ENCODE data around the gene ATP6V1G1. TPM values are rescaled to one million over a fixed set of nuclear protein-coding genes. Genes with fewer than 3 reads are reported as not detected.
"Not testable (repeated sequence)": the region's sequence is repeated elsewhere in the genome, so short reads cannot be mapped to it uniquely, and the experiment has no call there.

ATP6V1G1 gene
- polyA plus RNA-seq, 3 donors, result 206 to 240 (median 227) TPM

DNA sequence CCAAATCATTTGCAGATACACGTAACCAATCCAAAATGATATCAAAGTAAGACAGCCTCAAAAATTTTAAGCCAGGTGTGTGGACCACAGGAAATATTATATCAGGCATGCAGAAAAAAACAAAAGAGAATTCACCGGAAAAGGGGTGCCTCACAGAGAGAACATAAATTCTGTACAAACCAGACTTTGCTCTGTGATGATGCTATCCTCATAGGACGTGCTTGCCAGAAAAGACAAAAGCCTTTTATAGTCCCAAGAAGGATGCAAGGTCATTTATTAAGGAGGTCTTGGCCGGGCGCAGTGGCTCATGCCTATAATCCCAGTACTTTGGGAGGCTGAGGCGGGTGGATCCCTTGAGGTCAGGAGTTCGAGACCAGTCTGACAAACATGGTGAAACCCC, 16.8 kb upstream of the ATP6V1G1 start:
- no peak for DNase-seq

GRCh38 chr9:114571391-114571790, 16.2 kb upstream of the ATP6V1G1 start:
- no peak for DNase-seq

GRCh38 chr9:114572199-114572598, 15.4 kb upstream of the ATP6V1G1 start:
- no peak for DNase-seq

DNA sequence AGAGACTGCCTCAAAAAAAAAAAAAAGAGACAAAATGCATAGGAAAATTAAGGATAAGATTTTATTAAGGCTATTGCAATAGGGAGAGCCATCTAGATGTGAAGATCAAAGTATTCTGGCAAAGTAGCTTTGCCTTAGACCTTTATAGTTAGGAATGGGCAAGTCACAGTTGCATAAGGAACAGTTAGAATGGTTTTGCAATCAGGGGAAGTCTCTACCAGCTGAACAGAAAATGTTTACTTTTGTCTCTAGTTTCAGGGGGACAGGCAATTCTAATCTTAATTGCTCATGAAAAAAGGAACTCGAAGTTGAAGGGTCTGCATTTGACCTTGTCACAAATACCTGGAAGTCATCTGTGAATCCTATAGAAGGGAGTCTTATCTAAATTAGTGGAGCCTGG, 13.1 kb upstream of the ATP6V1G1 start:
- DNase-seq, result no peak

DNA sequence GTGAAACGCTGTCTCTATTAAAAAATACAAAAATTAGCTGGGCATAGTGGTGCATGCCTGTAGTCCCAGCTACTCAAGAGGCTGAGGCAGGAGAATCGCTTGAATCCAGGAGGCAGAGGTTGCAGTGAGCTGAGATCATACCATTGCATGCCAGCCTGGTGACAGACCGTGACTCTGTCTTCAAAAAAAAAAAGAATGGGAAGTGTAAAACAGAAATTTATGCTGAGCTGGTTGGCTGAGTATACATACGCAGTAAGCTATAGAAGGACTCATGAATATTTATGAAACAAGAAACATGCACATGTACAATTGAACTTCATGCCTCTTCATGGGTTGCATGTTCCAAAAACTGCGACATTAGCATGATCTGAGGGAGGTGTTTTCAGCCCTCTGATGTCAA, 10.8 kb upstream of the ATP6V1G1 start:
- DNase-seq, result not testable (repeated sequence)

GRCh38 chr9:114578134-114578533, 9.4 kb upstream of the ATP6V1G1 start:
- DNase-seq, result not testable (repeated sequence)

DNA sequence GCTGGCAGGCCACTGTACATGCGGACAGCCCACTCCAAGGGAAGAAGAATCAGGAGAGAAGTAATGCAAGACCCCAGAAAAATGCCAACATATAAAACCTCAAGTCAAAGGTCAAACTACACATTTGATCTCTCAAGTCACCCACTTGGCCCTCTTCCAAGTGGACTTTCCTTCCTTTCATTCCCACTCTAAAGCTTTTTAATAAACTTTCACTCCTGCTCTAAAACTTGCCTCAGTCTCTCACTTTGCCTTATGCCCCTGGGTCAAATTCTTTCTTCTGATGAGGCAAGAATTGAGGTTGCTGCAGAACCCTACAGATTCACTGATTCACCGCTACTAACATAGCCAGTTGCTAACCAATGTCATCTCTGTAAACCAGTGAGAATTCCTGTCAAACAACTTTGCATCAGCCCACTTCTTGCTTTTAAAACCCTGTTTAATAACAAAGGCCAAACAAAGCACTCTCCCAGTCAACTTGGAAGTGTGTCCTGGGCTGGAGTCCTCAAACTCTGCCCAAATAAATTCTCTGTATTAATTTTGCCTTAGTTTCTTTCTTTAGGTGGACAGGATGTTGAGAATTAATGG, 6.9 kb upstream of the ATP6V1G1 start:
- DNase-seq, result no peak

DNA sequence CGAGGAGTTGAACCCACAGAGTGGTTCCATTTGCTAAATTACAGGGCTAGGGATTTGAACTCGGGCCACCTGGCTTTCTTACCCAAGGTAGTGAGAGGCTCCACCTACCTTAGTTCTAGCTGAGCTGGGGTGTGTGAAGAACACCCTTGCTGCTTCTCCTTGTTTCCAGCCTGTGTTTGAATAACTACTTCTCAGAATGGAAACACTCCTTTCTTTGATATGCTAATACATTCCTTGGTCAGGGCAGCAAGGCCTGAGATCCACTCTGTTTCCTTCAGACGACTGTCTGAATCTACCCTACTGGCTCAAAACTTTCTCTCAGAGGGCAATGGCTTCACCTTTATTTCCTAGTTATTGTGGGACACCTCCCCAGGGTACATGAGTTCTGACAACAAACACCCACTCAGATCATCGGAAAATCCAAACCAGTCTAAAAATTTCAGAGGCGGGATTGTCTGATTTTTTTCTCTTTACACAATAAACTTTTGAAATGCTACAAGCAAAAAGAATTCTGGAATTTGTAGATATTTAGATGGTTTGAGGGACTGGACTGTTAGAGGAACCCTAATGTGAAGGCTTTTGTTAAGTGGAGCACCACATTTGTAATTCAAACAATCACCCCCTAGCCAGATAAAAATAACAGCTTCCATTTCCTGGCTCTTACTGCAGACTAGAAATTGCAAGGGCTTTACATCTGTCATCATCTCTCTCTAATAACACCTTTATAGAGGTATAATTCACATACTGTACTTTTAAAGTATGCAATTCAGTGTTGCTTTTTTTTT, 4.0 kb upstream of the ATP6V1G1 start:
- DNase-seq, result no peak

DNA sequence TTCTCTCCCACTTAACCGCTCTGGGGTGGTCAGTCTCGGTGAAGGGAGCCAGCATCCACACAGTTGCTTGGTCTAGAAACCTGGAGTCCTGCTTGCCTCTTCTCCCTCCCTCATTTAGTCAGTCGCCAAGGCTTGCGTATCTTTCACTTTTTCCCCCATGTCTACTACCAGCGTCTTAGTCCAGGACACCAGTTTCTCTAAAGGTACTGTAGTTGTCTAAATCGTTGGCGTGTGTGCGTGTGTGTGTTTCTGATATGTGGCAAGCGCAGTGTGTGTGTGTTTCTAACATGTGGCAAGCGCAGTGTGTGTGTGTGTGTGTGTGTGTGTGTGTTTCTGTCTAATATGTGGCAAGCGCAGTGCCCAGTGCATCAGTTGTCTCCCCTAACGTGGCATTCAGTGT, 641 bp downstream of the ATP6V1G1 start:
- no peak for DNase-seq

- DNase-seq, result no peak
Observed at GRCh38 chr9:114588651-114589526, 1.3 kb downstream of the ATP6V1G1 start.

- no peak for DNase-seq
Observed at GRCh38 chr9:114590328-114590727, 2.8 kb downstream of the ATP6V1G1 start.

- DNase-seq, result no peak
Observed at GRCh38 chr9:114591291-114591787, 3.8 kb downstream of the ATP6V1G1 start.

DNA sequence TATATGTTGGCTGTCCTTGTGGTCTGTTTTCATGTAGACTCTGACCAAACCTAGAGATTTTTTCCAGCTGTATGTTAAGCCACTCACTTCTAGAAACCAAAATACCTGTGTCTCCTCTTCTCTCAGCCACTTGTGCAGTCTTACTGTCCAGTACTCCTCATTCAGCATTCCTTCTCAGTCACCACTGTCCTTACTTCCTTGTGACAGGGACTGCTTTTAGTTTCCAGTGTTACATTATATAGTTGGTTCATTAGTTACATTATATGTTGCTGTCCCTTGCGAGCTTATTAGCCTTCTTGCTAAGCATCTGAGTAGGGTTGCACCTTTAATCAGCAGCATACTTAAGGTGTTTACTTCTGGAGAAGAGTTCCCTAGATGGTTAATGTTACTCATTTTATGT, 4.3 kb downstream of the ATP6V1G1 start:
- no peak for DNase-seq

DNA sequence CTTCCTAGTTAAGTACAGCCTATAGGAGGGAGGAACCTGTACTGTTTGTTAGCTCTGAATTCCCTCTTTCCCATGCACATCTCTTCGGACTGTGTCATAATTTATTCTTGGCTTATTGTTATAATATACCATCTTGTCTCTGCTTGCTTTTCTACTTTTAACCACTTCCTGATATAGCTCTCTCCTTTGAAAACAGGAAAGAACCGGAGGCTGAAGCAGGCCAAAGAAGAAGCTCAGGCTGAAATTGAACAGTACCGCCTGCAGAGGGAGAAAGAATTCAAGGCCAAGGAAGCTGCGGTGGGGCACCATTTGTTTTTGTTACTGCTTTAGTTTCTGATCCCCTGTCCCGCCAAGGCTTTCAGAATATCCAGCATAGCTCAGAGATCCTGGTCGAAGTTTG, 4.8 kb downstream of the ATP6V1G1 start:
- DNase-seq, result no peak

GRCh38 chr9:114594136-114594535, 6.6 kb downstream of the ATP6V1G1 start:
- DNase-seq, result no peak

GRCh38 chr9:114600502-114601248, 13.1 kb downstream of the ATP6V1G1 start:
- not testable (repeated sequence) for DNase-seq

- DNase-seq, result not testable (repeated sequence)
Observed at GRCh38 chr9:114601787-114602186, 14.2 kb downstream of the ATP6V1G1 start.

DNA sequence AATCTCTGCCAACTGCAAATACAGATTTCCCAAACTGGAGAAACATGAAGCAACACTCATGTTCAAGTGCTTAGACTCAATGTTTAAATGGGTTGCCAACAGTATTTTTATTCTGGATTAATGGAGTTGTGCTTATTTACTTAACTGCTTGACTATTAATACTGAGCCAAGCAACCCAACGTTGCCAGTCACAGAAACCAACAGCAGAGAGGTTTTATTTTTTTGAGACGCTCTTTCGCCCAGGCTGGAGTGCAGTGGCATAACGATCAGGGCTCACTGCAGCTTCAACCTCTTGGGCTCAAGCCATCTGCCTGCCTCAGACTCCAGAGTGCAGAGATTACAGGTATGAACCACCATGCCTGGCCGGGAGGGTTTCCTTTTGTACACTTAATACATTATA, 15.1 kb downstream of the ATP6V1G1 start:
- no peak for DNase-seq

GRCh38 chr9:114603248-114603647, 15.7 kb downstream of the ATP6V1G1 start:
- no peak for DNase-seq

DNA sequence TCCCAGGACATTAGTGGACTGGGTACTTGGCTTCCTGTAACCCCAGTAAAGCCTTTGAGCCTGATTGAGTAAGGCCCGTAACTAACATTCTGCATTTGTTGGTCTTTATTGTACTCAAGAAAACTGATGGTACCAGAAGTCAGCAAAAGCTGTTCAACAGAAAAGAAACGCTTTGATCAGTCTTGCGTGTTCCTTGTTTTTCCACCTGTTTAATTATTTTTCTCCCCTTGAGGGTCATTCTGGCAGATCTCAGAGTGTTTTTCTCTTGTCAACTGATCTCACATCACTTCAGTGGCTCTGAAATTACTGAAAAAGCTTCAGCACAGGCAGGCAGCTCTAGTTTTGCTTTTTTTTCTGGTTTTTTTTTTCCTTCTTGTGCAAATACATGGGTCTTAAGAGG, 17.4 kb downstream of the ATP6V1G1 start:
- DNase-seq, result peak; percentile 65

DNA sequence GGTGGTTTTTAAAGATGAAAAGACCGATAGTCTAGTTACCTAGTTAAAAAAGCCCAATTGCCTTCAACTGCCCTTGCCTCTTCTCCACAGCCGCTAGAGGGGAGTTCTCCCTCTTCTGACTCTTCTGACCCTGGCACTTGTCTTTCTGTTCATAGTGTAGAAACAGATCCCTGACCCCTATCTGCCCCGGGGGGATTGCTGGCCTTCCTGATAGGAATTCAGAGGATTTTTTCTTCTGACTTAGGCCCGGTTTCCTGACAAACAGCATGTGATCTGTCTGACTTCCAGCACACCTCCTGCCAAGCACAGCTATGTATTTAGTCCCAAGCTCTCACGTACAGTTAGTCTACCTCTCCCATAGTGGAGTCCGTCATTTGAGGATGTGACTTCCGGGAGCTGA, 18.5 kb downstream of the ATP6V1G1 start:
- DNase-seq, result no peak

Measured in renal pelvis (tissue), 4 donors.